Neuronal stem cell (in vitro differentiated cells): Measurements from ENCODE around the gene TYMS.

Experiments
- DNase-seq: peaks from one replicate; pipeline ENCODE4 v3.0.0-alpha.2; 2013; ENCODE audit warnings: low spot score
- H2AFZ ChIP-seq: one replicate; pipeline ENCODE4 v1.6.1; 2013; ENCODE audit warnings: mild to moderate bottlenecking, low read length, inconsistent platforms
- H2AK5ac ChIP-seq: 2 replicates; pipeline ENCODE4 v1.6.1; 2013; ENCODE audit warnings: low read depth, mild to moderate bottlenecking, inconsistent platforms, low read length, moderate library complexity, mixed read lengths
- H2BK120ac ChIP-seq: 2 replicates; pipeline ENCODE4 v1.6.1; 2013; ENCODE audit warnings: low read depth, mild to moderate bottlenecking, inconsistent platforms, low read length, moderate library complexity, mixed read lengths
- H2BK12ac ChIP-seq: one replicate; pipeline ENCODE4 v1.6.1; 2013; ENCODE audit warnings: low read length, inconsistent platforms
- H2BK15ac ChIP-seq: 2 replicates; pipeline ENCODE4 v1.6.1; 2013; ENCODE audit warnings: mild to moderate bottlenecking, low read length, inconsistent platforms, mixed read lengths
- H2BK5ac ChIP-seq: one replicate; pipeline ENCODE4 v1.6.1; 2013; ENCODE audit warnings: inconsistent platforms, mild to moderate bottlenecking, low read length, moderate library complexity
- H3K14ac ChIP-seq: one replicate; pipeline ENCODE4 v1.6.1; 2013; ENCODE audit warnings: low read length, inconsistent platforms
- H3K18ac ChIP-seq: 2 replicates; pipeline ENCODE4 v1.6.1; 2013; ENCODE audit warnings: low read length, inconsistent platforms
- H3K23ac ChIP-seq: 2 replicates; pipeline ENCODE4 v1.6.1; 2013; ENCODE audit warnings: low read depth, mild to moderate bottlenecking, mixed read lengths, low read length, inconsistent platforms; ENCODE audit not compliant: poor library complexity
- H3K27ac ChIP-seq: replicated peaks from 3 replicates; pipeline ENCODE4 v1.5.1; 2013; ENCODE audit warnings: low read length, inconsistent platforms
- H3K27me3 ChIP-seq, 3 experiments: 2 replicates each; pipeline ENCODE4 v1.6.1; 2013; ENCODE audit warnings: low read length in 3 of 3, mild to moderate bottlenecking in 2 of 3, inconsistent platforms in 1 of 3, low read depth in 1 of 3, mixed read lengths in 1 of 3, moderate library complexity in 1 of 3; ENCODE audit not compliant: control insufficient read depth in 3 of 3, insufficient read depth in 3 of 3
- H3K36me3 ChIP-seq, 2 donors: replicated peaks in 1 of 2; 2 replicates each; pipeline ENCODE4 v1.6.1; 2013; ENCODE audit warnings: low read length in 2 of 2; ENCODE audit not compliant: control insufficient read depth in 2 of 2, insufficient read depth in 2 of 2
- H3K4ac ChIP-seq: 2 replicates; pipeline ENCODE4 v1.6.1; 2013; ENCODE audit warnings: inconsistent platforms, mild to moderate bottlenecking, low read length, moderate library complexity
- H3K4me1 ChIP-seq, 2 donors: 1 replicate in 1 of 2; 2 replicates in 1 of 2; pipeline ENCODE4 v1.6.1; 2013; ENCODE audit warnings: low read length in 2 of 2, low read depth in 1 of 2; ENCODE audit not compliant: control insufficient read depth in 2 of 2, insufficient read depth in 1 of 2
- H3K4me2 ChIP-seq: one replicate; pipeline ENCODE4 v1.6.1; 2013; ENCODE audit warnings: mild to moderate bottlenecking, low read length, inconsistent platforms; ENCODE audit not compliant: insufficient read depth, poor library complexity, severe bottlenecking
- H3K4me3 ChIP-seq, 2 donors: 2 replicates each; pipeline ENCODE4 v1.5.1; 2013; ENCODE audit warnings: low read length in 2 of 2, mild to moderate bottlenecking in 2 of 2, inconsistent platforms in 1 of 2, moderate library complexity in 1 of 2
- H3K79me1 ChIP-seq: one replicate; pipeline ENCODE4 v1.6.1; 2013; ENCODE audit warnings: low read depth, mild to moderate bottlenecking, inconsistent platforms, low read length, moderate library complexity
- H3K9ac ChIP-seq: one replicate; pipeline ENCODE4 v1.6.1; 2013; ENCODE audit warnings: mild to moderate bottlenecking, low read depth, low read length, inconsistent platforms; ENCODE audit not compliant: poor library complexity
- H3K9me3 ChIP-seq, 2 donors: replicated peaks in 1 of 2; 2 replicates each; pipeline versions ENCODE3 to v1.6.1; 2013; ENCODE audit warnings: low read length in 2 of 2, mild to moderate bottlenecking in 2 of 2, inconsistent platforms in 1 of 2, low read depth in 1 of 2, mixed read lengths in 1 of 2, moderate library complexity in 1 of 2; ENCODE audit not compliant: control insufficient read depth in 2 of 2, insufficient read depth in 1 of 2
- H4K8ac ChIP-seq: one replicate; pipeline ENCODE4 v1.6.1; 2013; ENCODE audit warnings: low read depth, mild to moderate bottlenecking, inconsistent platforms, low read length, moderate library complexity
- H4K91ac ChIP-seq: one replicate; pipeline ENCODE4 v1.6.1; 2013; ENCODE audit warnings: low read length, low read depth, mild to moderate bottlenecking, inconsistent platforms; ENCODE audit not compliant: poor library complexity
- WGBS, 2 donors: extraction: QIAGEN DNeasy Blood & Tissue Kit; methylation state at CpG; one replicate each; pipeline ENCODE4 v1.1.7; 2013; ENCODE audit warnings: missing lambda C conversion rate in 2 of 2, mixed read lengths in 1 of 2; ENCODE audit not compliant: insufficient read length in 2 of 2, insufficient replicate concordance in 1 of 2; ENCODE audit errors: extremely low coverage in 2 of 2; 5-methylcytosine and 5-hydroxymethylcytosine counted together

TYMS gene

DNA sequence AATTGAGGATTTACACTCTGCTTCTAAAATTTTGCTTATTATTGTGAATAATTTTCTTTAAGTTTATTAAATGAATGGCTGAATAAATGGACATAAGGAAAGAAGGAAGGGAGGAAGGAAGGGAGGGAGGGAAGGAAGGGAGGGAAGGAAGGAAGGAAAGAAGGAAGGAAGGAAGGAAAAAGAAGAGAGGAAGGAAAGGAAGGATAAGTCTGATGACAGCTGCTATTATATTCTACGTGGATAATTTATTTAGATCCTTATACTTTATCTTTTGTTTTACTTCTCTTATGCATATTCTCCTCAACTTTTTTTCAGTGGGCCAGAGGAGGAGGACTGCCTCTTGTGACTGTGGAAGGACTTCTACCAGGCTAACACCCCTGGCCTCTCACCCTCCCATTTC is 43.3 kb upstream of the TYMS start:
- WGBS, 2 donors = no CpG with 5 or more reads among the region's 1 CpG
- Histone ChIP-seq H3K4me3 (no peak overlapping the region), H3K79me1 (no peaks in the 10 kb centered on the region)

GRCh38 chr18:615092-615521 is 42.3 kb upstream of the TYMS start:
- Histone ChIP-seq H3K9me3 (no peaks in the 10 kb centered on the region), H3K14ac (no peak overlapping the region), H4K91ac (no peak overlapping the region), H3K27ac (no peak overlapping the region), H3K4me2 (no peak overlapping the region), H3K4me3 (no peak overlapping the region), H2BK15ac (no peak overlapping the region), H2BK5ac (no peak overlapping the region), H3K9ac (no peak overlapping the region), H3K27me3 (peaks cover 0 to 12% (median 0%) of the 10 kb centered on the region in 3 experiments), H3K36me3 (no peaks in the 10 kb centered on the region), H3K18ac (no peak overlapping the region), H4K8ac (no peak overlapping the region), H3K4ac (no peak overlapping the region), H3K4me1 (no peaks in the 10 kb centered on the region), H2BK12ac (no peak overlapping the region), H3K23ac (no peak overlapping the region), H2BK120ac (no peak overlapping the region), H2AFZ (no peak overlapping the region), H2AK5ac (no peak overlapping the region), H3K79me1 (no peaks in the 10 kb centered on the region)
- WGBS, 2 donors = no CpG with 5 or more reads among the region's 5 CpGs
- no peak for DNase-seq

More for the DNA sequence above, 43.3 kb upstream of the TYMS start:
- Histone ChIP-seq H2BK5ac (no peak overlapping the region), H2BK15ac (no peak overlapping the region), H3K9me3 (no peaks in the 10 kb centered on the region), H3K27me3 (peaks cover 0 to 12% (median 0%) of the 10 kb centered on the region in 3 experiments), H3K4ac (no peak overlapping the region), H4K91ac (no peak overlapping the region), H3K27ac (no peak overlapping the region), H3K14ac (no peak overlapping the region), H3K9ac (no peak overlapping the region), H3K36me3 (no peaks in the 10 kb centered on the region), H2AFZ (no peak overlapping the region), H3K4me1 (no peaks in the 10 kb centered on the region), H2AK5ac (no peak overlapping the region), H3K18ac (no peak overlapping the region), H3K4me2 (no peak overlapping the region), H2BK12ac (no peak overlapping the region), H3K23ac (no peak overlapping the region), H2BK120ac (no peak overlapping the region), H4K8ac (no peak overlapping the region)
- no peak for DNase-seq

DNA sequence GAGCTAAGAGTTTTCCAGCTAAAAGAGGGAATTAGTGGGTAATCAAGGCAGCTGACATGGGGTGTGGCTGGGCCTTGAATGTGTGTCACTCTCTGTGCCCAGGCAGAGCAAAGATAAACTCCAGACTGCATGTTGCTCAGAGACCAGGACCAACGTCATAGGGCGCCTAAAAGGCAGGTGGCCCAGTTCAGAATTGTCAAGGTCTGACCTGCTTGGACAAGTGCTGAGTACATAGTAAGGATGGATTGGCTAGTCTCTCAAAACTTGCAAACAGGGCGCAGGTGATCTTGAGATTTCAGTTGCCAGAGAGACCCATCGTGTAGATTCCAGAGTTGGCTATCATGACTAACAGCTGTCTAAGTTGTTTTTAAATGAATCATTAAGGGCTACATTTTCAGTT is 41.7 kb upstream of the TYMS start:
- DNase-seq = no peak
- H3K27me3 ChIP-seq = peaks cover 0 to 12% (median 0%) of the 10 kb centered on the region in 3 experiments
- H3K79me1 ChIP-seq = no peaks in the 10 kb centered on the region
- H3K23ac ChIP-seq = no peak overlapping the region
- H3K4me1 ChIP-seq = no peaks in the 10 kb centered on the region
- H2AFZ ChIP-seq = no peak overlapping the region
- H2BK5ac ChIP-seq = no peak overlapping the region
- no peak overlapping the region for H4K91ac ChIP-seq
- H3K9ac ChIP-seq = no peak overlapping the region
- H3K27ac ChIP-seq = no peak overlapping the region
- H2BK120ac ChIP-seq = no peak overlapping the region
- whole genome bisulfite sequencing, 2 donors = no CpG with 5 or more reads among the region's 4 CpGs
- H2BK12ac ChIP-seq = no peak overlapping the region
- H3K14ac ChIP-seq = no peak overlapping the region
- no peak overlapping the region for H2AK5ac ChIP-seq
- no peak overlapping the region for H3K4me2 ChIP-seq
- H3K4me3 ChIP-seq = no peak overlapping the region
- H3K36me3 ChIP-seq = no peaks in the 10 kb centered on the region
- H3K18ac ChIP-seq = no peak overlapping the region
- no peak overlapping the region for H4K8ac ChIP-seq
- no peak overlapping the region for H3K4ac ChIP-seq
- no peak overlapping the region for H2BK15ac ChIP-seq
- no peaks in the 10 kb centered on the region for H3K9me3 ChIP-seq

- no peak overlapping the region for H2AFZ ChIP-seq
- DNase-seq = no peak
Measured at GRCh38 chr18:616380-616995, 41.0 kb upstream of the TYMS start.

More at GRCh38 chr18:616380-616995, 41.0 kb upstream of the TYMS start:
- H2BK12ac ChIP-seq = no peak overlapping the region
- no peaks in the 10 kb centered on the region for H3K4me1 ChIP-seq
- H3K4me2 ChIP-seq = no peak overlapping the region
- no peaks in the 10 kb centered on the region for H3K36me3 ChIP-seq
- no peak overlapping the region for H3K18ac ChIP-seq
- peaks cover 0 to 12% (median 0%) of the 10 kb centered on the region in 3 experiments for H3K27me3 ChIP-seq
- no CpG with 5 or more reads among the region's 4 CpGs for WGBS, 2 donors
- H3K4ac ChIP-seq = no peak overlapping the region
- no peaks in the 10 kb centered on the region for H3K79me1 ChIP-seq
- H2BK15ac ChIP-seq = no peak overlapping the region
- no peak overlapping the region for H3K4me3 ChIP-seq
- no peak overlapping the region for H3K9ac ChIP-seq
- H4K8ac ChIP-seq = no peak overlapping the region
- H2AK5ac ChIP-seq = no peak overlapping the region
- H3K27ac ChIP-seq = no peak overlapping the region
- H4K91ac ChIP-seq = no peak overlapping the region
- H3K14ac ChIP-seq = no peak overlapping the region
- no peak overlapping the region for H2BK5ac ChIP-seq
- no peak overlapping the region for H2BK120ac ChIP-seq
- no peaks in the 10 kb centered on the region for H3K9me3 ChIP-seq
- no peak overlapping the region for H3K23ac ChIP-seq
